GM04504 (cell line): ENCODE measurements around the gene CD84.
"Not testable (repeated sequence)": the region's sequence is repeated elsewhere in the genome, so short reads cannot be mapped to it uniquely, and the experiment has no call there.

Experiments used
- DNase-seq: peaks from one replicate; pipeline ENCODE4 v3.0.0-alpha.2; 2012; ENCODE audit warnings: low read depth

Gene CD84, protein sequence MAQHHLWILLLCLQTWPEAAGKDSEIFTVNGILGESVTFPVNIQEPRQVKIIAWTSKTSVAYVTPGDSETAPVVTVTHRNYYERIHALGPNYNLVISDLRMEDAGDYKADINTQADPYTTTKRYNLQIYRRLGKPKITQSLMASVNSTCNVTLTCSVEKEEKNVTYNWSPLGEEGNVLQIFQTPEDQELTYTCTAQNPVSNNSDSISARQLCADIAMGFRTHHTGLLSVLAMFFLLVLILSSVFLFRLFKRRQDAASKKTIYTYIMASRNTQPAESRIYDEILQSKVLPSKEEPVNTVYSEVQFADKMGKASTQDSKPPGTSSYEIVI

DNA sequence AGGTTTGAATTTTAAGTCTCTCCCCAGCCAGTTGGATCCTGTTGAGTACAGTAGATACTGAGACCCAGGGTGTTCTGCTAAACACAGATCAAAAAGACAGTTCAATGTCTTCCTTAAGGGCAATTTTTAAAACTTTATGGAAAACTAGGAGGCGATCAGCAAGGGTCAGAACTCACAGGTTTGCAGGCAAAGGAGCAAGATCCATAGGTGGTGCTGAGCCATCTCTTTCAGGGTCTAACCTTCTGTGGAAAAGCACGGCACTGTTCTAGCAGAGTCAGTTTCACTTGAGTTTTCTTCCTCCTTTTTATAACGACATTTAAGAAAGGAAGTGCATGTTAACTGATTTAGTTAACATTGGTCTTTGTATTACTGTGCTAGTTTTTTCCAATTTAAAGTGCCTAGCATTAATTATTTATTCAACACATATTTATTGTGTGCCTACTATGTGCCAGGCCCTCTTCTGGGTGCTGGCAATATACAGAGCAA, at the start of gene CD84:
Gene CD84 (minus strand): TSS at position 281 of the 486 bp plus-strand sequence. CDS start 59 bp downstream, at position 222.
- no peak for DNase-seq

DNA sequence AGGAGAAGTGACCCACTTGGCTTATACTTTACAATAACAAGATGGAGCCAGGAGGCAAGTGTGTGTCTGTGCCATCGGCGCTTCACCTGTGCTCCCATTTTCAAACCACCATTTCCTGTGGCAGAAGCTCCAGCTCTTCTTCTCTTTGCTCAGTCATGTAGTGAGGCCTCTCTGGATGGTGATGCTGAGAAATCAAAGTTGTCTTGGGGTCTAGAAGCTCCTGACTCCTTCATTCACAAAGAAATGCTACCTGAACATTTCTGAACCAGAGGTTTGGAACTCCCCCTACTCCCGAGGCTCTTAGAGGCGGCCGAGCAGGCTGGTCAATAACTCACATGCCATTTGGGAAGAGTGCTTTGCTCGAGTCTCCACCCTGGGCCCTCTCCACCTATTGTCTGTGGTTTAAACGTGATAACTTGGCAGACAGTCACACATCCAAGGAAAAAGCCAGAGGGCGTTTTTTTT, 49.5 kb upstream of the CD84 start:
- DNase-seq, result no peak

DNA sequence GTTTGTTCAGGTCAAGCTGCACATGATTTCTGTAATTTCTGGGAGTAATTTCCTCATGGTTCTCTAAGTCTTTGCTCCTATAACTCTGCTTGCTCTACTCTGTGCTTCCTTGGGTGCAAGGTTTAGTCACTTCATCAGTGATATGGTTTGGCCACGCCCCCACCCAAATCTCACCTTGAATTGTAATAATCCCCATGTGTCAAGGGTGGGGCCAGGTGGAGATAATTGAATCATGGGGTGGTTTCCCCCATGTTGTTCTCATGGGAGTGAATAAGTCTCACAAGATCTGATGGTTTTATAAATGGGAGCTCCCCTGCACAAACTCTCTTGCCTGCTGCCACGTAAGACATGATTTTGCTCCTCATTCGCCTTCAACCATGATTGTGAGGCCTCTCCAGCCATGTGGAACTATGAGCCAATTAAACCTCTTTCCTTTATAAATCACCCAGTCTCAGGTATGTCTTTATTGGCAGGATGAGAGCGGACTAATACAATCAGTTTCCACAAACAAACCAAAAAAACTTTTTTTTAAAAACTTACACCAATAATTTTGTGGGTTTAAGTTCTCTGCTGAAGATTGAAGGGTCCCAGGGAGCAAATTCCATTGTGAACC, 48.5 kb upstream of the CD84 start:
- DNase-seq, result not testable (repeated sequence)

DNA sequence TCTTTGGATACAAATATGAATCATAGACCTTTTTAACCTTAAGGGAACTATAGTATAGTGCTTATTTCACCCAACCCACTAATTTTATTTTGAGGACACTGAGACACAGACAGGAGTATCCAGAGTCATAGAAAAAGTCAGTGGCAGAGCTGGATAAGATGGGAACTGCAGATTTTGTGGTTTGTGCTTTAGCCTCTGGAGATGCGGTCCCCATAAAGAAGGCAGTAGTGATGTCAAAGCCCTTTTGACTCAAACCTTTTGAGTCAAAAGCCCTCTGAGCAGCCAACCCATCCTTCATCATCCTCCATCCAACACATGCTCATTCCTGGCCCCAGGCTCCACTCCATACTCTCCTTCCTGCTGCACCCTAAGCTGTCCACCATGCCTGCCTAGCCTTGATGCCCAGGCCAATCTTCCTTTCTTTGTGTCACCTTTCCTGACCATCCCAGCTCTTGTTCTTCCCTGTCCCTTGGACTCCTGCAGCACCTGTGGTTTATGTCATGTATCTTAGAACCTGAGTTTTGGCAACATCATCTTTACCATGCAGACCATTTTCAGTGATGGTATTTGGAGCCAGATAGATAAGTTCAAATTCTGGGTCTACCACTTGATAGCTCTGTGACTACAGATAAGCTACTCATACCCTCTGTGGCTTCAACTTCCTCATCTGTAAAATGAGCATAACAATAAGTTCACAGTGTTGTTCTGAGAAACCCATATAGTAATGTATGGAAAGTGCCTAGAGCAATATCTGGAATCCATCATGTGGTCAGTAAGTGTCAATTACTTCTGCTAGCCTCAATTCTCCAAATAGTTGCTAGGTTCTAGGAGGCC, 47.4 kb upstream of the CD84 start:
- no peak for DNase-seq

DNA sequence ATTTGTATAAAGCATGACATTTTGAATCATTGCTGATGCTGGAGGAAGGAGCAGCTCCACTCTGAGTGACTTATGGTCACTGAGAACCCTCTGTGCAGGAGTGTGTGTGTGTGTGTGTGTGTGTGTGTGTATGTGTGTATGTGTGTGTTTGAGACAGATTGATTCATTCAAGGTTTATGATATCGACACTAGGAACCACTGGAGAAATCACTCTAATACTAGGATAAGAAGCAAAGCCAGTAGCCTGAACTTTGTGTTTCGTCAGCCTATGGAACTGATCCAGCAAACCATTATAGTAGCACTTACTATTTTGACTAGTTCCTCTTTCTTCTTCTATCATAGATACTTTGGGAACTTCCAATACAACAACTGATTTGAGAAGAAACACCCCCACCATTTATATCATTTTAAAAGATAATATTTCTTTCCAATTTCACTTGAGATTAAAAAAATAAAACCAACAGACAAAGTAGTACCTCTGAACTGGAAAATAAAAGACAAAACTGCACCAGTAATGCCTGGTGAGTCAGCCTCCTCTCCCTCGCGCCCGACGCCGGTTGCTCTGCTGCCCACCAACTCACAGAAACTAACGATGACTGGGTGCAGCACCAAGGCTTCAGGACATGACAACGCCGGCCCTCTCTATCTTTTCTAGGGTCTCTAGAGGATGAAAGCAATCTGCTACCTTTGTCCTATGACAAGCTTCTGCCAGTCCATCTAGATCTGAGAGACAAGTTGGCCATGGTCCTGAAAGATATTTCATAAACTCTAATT, 46.6 kb upstream of the CD84 start:
- DNase-seq, result no peak

DNA sequence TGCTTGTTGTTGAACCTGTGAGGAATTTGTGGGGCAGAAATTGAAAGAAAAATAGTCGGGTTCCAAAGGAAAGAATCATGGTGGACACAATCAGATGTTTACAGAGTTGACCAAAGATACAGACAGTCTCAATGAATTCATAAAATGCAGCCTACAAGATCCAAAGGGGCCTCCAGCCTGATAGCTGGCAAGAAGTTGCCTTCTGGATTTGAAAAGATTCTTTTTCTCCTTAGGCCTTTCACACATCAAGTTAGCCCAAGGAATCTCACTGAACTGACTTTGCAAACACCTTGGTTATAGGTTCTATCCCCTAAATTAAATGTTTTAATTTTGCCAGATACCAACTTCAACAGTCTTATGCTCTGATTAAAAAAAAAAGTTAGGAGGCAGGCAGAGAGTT, 46.0 kb upstream of the CD84 start:
- no peak for DNase-seq

DNA sequence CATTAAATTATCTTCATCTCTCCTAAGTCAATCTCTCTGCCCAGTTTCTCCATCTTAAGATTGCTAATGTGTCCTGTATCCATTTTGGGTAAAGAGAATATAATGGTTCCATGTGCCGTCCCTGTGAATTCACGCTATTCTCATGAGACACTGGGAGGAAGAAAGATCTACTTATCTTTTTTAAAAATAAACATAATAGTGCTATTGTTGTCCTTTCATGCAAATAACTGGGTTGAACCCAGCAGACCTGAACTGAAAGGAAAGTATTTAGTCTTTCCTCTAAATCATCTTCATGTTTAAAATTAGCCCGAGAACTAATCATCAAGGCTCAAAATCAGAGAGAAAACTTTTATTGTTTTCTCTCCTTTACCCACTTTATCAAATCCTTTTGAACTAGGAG, 45.2 kb upstream of the CD84 start:
- no peak for DNase-seq

DNA sequence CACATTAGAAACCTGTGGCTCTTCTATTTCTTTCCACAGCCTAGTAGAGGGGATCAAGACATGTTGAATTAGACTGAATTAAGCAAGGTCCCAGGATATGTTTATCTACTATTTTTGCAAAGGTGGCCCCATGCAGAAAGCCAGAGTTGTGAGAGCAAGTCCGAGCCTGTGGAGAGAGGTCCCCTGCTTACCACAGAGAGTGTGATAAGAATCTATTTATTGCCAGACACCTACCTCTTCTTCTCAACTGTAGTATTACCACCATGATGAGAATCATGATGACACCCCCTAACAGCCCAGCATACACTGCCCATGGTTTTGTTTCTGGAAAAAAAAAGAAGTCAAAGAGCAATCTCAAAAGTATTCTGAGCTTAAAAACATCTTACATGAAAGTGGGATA, 44.6 kb upstream of the CD84 start:
- DNase-seq, result no peak

DNA sequence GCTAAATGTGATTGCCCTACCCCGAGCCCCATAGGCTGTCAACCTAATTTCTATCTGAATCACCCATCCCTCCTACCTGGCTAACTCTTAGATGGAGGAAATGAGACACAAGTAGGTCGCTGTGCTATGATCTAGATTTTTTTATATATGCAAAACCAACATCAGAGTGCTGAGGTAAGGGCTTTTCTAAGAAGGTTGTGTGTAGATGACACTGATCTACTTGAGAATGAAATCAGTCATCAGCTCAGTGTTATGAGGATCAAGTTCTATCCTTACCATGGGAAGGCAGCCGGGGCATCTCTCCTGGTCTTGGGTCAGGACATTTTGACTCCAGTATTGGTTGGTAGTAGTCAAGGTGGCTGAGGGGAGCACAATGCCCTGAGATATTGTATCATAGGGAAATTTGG, 43.9 kb upstream of the CD84 start:
- no peak for DNase-seq

DNA sequence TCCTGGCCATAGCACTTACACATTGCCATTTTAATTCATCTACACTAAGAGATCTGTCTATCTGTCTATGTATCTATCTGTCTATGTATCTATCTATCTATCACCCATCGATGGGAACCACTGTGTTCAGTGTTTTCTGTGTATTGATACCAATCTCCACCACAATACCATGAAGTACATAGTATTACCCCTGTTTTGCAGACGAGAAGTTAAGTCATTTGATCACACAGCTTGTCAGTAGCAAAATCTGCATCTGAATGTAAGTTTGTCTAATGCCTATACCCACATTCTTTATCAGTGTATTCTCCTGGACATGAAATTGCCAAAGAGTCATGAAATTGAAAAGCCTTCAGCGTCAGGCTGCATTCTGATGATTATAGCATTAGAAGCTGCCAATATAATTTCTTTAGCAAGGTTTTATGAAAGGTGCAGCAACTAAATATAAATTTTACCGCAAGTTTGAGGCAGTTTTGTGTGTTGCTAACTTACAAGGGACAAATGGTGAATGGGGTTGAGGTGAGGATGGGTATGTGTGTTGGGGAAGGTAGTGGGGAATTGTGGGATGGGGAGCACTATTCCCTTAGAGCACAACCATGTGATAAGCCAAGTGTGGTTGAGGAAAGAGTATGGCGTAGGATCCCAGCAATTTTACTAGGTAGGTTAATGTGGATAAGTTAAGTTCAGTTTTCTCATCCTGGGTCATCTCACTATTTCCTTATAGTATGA, 43.4 kb upstream of the CD84 start:
- DNase-seq, result no peak

DNA sequence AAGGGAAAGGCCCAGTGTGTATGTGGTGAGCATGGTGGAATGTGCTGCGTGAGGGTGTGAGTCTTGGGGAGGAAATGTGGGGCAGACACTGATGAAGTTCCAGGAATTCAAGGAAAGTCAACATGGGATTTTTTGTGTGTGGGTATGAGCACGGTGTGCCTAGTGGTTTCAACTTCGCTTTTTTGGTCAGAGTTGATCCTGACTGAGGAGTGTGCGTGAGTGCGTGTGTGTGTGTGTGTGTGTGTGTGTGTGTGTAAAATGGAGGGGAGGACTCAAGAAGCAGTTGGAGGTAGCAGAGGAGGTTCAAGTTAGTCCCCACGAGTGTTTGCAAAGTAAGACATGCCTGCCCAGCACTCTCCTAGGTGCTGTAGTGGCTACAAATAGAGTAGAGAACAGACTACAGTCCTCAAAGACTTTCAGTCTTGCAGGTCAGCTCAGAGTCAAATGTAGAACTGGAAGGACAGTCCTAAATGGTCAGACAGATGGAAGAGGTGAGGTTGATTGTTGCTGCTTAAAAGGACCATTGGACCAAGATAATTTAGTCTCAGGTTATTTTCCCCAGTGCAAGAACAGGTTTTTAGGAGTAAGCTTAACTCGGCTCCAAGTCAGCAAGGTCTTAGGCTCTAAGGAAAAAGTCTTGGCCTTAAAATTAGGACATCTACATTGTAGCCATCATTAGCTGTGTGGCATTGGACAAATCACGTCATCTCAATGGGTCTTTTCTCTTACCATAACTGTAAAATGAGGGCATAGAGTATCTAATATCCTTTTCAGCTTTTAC, 42.5 kb upstream of the CD84 start:
- no peak for DNase-seq

DNA sequence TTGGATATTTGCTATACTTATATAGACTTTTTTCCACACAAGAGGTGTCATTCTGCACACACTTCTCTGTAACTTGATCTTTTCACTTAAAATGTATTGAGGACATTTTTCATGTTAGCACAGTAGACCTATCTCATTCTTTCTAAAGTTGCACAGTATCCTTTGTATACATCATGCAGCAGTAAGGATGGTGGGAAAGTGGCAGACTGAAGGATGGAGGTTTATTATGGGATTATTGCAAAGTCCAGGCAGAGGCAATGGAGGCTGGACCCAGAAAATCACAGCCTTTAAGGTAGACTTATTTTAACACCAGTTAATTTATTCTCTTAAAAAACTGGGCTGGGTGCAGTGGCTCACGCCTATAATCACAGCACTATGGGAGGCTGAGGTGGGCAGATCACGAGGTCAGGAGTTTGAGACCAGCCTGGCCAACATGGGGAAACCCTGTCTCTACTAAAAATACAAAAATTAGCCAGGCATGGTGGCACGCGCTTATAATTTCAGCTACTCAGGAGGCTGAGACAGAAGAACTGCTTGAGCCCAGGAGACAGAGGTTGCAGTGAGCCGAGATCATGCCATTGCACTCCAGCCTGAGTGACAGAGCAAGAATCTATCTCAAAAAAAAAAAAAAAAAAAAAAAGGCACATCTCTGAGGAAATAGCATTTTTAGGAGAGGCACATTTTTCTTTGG, 41.8 kb upstream of the CD84 start:
- DNase-seq, result no peak

DNA sequence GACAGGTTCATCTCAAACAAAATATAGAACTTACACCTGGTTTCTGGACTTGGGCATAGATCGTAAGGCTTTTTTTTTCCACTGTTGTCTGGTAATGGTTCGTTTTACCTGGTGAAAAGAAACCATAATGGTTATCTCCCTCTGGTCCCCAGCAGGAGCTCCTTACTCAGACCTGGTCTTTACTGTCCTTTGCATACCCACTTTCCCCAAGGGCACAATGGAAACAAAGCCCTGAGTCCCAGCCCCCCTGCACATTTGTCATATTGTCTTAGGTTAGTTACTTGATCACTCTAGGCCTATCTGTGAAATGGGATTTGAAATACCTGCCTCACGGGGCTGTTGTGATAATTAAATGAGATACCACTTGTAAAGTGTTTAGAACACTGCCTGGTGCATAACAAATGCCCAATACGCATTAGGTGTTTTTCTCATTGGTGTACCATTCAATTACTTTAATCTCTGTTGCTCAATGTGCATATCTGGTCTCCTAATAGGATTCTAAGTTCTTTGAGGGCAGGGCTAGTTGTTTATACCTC, 40.5 kb upstream of the CD84 start:
- DNase-seq, result no peak

DNA sequence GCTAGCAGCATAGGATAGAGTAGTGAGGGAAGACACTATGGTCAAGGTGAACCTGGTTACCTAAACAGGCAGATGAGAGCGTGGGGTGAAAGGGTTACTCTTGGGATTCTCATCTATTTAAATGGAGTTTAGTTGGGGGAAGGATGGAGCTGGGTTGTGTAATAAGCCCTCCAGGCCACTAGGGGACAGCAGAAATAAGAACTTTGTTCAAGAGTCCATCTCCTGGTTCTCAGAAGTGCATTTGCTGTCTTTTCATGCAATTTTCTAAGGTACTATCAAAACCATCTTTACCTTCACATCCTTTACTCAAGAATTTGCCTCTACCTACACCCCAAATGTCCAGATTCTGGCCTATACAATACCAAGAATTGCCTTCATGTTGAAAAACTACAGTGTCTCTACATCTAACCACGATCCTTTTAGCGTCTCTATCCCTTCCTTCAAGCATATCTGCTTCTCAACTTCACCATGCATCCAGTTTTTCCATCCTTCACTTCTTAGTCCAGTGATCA, 39.5 kb upstream of the CD84 start:
- DNase-seq, result no peak

DNA sequence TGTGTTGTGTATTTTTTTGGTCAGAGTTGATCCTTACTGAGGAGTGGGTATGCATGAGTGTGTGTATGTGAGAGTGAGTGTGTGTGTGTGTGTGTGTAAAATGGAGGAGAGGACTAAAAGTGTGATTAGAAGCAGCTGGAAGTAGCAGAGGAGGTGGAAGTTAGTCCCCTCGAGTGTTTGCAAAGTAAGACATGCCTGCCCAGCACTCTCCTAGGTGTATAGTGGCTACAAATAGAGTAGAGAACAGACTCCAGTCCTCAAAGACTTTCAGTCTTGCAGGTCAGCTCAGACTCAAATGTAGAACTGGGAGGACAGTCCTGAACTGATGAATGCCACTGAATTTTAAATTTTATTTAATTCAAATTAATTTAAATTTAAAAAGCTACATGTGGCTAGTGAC, 39.0 kb upstream of the CD84 start:
- no peak for DNase-seq

DNA sequence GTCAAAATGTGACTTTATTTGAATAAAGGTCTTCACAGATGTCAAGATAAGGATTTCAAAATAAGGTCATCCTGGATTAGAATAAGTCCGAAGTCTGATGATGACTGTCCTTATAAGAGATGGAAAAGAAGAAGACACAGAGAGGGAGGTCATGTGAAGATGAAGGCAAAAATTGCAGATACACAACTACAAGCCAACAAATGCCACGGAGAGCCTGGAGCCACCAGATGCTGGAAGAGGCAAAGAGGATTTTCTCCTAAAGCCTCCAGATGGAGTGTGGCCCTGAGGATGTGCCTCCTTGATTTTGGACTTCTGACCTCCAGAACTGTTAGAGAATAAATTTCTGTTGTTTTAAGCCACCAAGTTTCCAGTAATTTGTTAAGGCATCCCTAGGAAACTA, 36.4 kb upstream of the CD84 start:
- DNase-seq, result no peak

DNA sequence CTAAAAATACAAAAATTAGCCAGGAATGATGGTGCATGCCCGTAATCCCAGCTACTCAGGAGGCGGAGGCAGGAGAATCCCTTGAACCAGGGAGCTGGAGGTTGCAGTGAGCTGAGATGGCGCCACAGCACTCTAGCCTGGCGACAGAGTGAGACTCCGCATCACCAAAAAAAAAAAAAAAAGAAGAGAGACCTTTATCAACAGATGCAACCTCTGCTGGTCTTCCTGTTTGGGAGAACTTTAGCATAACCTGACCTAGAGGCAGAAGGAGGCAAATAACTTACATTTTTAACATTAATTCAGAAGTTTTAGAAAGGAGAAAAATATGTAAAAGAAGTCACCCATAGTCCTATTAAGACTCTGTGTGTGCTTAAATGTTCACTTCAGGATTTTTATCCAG, 35.1 kb upstream of the CD84 start:
- DNase-seq, result no peak

DNA sequence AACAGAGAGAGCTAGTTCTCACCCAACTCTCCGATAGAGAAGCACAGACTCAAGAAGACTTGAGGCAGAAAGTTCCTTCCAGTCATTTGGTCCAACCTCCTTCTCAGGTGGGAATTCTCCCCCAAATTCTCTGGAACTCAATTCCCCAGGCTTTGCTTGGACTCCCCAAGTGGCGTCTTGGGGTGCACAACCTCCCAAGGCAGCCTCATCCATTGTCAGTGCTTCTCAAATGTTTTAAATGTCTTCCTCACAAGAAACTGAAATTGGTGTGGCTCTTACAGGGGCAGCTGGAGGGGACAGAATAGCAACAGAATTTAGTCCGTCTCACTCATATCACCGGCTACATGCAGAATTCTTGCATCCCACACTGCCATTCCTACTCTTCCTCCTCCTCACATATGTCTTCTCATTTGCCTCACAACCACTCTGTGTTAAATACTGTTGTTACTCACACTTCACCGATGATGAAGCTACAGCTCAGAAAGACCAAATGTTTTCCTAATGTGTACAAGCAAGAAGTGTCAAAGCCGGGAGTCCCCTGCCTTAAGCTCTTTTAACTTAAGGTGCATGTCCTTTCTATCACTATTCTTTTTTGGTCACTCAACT, 33.4 kb upstream of the CD84 start:
- DNase-seq, result no peak
